AG04450 (cell line): ENCODE results near the gene PRELID3B. TPM values are rescaled to one million over a fixed set of nuclear protein-coding genes. Genes with fewer than 3 reads are reported as not detected.

Experiments
- CTCF ChIA-PET: fragments of 300-600, 350-600 bp; formaldehyde crosslinking; extraction: SDS; loops from one replicate; lab custom pipeline; 2022; ENCODE audit warnings: antibody characterized with exemption, inconsistent platforms; lab: Charles Lee
- POLR2A ChIA-PET: fragments of 350-600 bp; formaldehyde crosslinking; extraction: SDS; loops from one replicate; lab custom pipeline; 2021; ENCODE audit warnings: antibody characterized with exemption, inconsistent platforms; lab: Yijun Ruan, JAX
- DNase-seq: peaks from one replicate; pipeline ENCODE4 v3.0.0-alpha.2; 2011; ENCODE audit warnings: low read depth, low spot score
- H3K27ac ChIP-seq: one replicate; pipeline ENCODE4 v1.5.1; 2012; ENCODE audit warnings: low read depth, low read length, control low read depth
- H3K27me3 ChIP-seq: one replicate; pipeline ENCODE4 v1.6.0; 2012; ENCODE audit warnings: low read length; ENCODE audit not compliant: control insufficient read depth, insufficient read depth
- H3K4me3 ChIP-seq: 2 replicates; pipeline ENCODE4 v1.5.1; 2011; ENCODE audit warnings: mild to moderate bottlenecking, low read depth, low read length, control low read depth
- H3K9me3 ChIP-seq: 2 replicates; pipeline ENCODE4 v1.5.1; 2012; ENCODE audit warnings: low read length; ENCODE audit not compliant: control insufficient read depth, insufficient read depth
- CTCF ChIP-seq: IDR thresholded peaks from 2 replicates; pipeline ENCODE4 v1.5.1; 2011; ENCODE audit warnings: low read depth, low read length, control low read depth, inconsistent platforms
- polyA plus RNA-seq: library from polyadenylated mRNA; depleted of rRNA; stranded (reverse); fragments of >200 nt; gene quantifications from 2 replicates; pipeline ENCODE4 v1.2.3, GENCODE V29; 2011

Gene PRELID3B
- polyA plus RNA-seq, 1 experiment, result 58.2 TPM

GRCh38 chr20:58990651-58991445 is 51.7 kb downstream of the PRELID3B start:
- no peak for TF ChIP-seq CTCF

GRCh38 chr20:58989196-58989595 is 53.4 kb downstream of the PRELID3B start:
- no peak for TF ChIP-seq CTCF
- Histone ChIP-seq H3K4me3 (no peak overlapping the region), H3K27me3 (no peaks in the 10 kb centered on the region), H3K9me3 (no peaks in the 10 kb centered on the region), H3K27ac (no peak overlapping the region)
- no peak for DNase-seq
- ChIA-PET CTCF (interaction anchor here (0.7 kb wide), 1 partner anchor 99 kb away, joined by 4 read pairs; no protein-coding TSS in a partner anchor), POLR2A (no interaction called here)

More at GRCh38 chr20:58990651-58991445, 51.7 kb downstream of the PRELID3B start:
- Histone ChIP-seq H3K27ac (no peak overlapping the region), H3K4me3 (no peak overlapping the region), H3K27me3 (no peaks in the 10 kb centered on the region), H3K9me3 (no peaks in the 10 kb centered on the region)
- POLR2A ChIA-PET, result no interaction called here
- no peak for DNase-seq
- CTCF ChIA-PET, result interaction anchor here (1.4 kb wide), 1 partner anchor 120 kb away, joined by 4 read pairs; no protein-coding TSS in a partner anchor

- H3K27me3 ChIP-seq, result no peaks in the 10 kb centered on the region
- POLR2A ChIA-PET, result no interaction called here
- CTCF ChIA-PET, result no interaction called here
- H3K27ac ChIP-seq, result no peak overlapping the region
- no peak for TF ChIP-seq CTCF
- H3K4me3 ChIP-seq, result no peak overlapping the region
- DNase-seq, result no peak
- no peaks in the 10 kb centered on the region for H3K9me3 ChIP-seq
Observed at GRCh38 chr20:58988565-58988882, 54.1 kb downstream of the PRELID3B start.

- CTCF ChIA-PET, result no interaction called here
Observed at GRCh38 chr20:58987790-58988564, 54.6 kb downstream of the PRELID3B start.

More at GRCh38 chr20:58987790-58988564, 54.6 kb downstream of the PRELID3B start:
- no peak overlapping the region for H3K27ac ChIP-seq
- POLR2A ChIA-PET, result no interaction called here
- no peak for DNase-seq
- no peaks in the 10 kb centered on the region for H3K27me3 ChIP-seq
- H3K4me3 ChIP-seq, result no peak overlapping the region
- H3K9me3 ChIP-seq, result no peaks in the 10 kb centered on the region
- no peak for TF ChIP-seq CTCF
